Neural cell (in vitro differentiated cells): ENCODE measurements around the gene PROSER1.

Experiments used
- CTCF ChIP-seq: fragments of 450-650 bp; IDR thresholded peaks from 2 replicates; pipeline ENCODE4 v1.5.1; 2014; ENCODE audit warnings: antibody characterized with exemption, mild to moderate bottlenecking, moderate library complexity; ENCODE audit not compliant: poor library complexity, severe bottlenecking
- EZH2 ChIP-seq: fragments of 200-600, 300-800 bp; shearing (Covaris generic), sonication (generic); IDR thresholded peaks from 2 replicates; pipeline ENCODE4 v1.6.1; 2014; ENCODE audit warnings: antibody characterized with exemption, low read length, borderline replicate concordance, mild to moderate bottlenecking; ENCODE audit not compliant: insufficient read depth, poor library complexity, severe bottlenecking
- POLR2AphosphoS5 ChIP-seq: IDR thresholded peaks from 2 replicates; pipeline ENCODE4 v1.6.1; 2012

GRCh38 chr13:39023316-39023715, 14.6 kb downstream of the PROSER1 start:
- no peak for TF ChIP-seq CTCF
- no peak for TF ChIP-seq EZH2
- no peak for TF ChIP-seq POLR2AphosphoS5
